ENCODE data around the gene MINK1. TPM values are rescaled to one million over a fixed set of nuclear protein-coding genes. Genes with fewer than 3 reads are reported as not detected.
"Not testable (repeated sequence)": the region's sequence is repeated elsewhere in the genome, so short reads cannot be mapped to it uniquely, and the experiment has no call there.

The MINK1 gene
- total RNA-seq, 1 donor from 2014 or later, result 44.9 TPM

DNA sequence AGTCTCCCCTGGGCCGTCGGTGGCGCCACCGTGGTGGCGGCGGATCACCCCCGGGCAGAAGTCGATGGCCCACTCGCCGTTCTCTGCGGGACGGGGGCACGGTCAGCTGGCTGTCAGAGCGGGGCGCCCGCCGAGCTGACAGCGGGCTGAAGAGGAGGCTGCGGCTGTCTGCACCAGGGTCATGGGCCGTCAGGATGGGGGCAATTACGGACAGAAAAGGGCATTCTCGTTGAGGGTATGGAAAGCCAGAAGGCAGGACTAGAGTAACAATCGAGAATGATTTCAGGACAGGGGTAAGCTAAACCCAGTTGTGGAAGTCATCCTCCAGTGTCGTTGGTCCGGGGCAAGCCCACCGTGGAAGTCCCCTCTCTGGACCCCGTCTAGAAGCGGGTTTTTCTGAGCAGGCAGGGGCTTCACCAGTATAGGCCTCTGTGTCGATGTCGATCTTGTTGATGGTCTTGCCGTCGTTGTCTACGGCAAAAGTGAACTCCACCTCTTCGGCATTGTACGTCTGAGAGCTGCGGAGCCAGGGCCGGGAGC is 68.0 kb downstream of the MINK1 start:
- no peak for DNase-seq

DNA sequence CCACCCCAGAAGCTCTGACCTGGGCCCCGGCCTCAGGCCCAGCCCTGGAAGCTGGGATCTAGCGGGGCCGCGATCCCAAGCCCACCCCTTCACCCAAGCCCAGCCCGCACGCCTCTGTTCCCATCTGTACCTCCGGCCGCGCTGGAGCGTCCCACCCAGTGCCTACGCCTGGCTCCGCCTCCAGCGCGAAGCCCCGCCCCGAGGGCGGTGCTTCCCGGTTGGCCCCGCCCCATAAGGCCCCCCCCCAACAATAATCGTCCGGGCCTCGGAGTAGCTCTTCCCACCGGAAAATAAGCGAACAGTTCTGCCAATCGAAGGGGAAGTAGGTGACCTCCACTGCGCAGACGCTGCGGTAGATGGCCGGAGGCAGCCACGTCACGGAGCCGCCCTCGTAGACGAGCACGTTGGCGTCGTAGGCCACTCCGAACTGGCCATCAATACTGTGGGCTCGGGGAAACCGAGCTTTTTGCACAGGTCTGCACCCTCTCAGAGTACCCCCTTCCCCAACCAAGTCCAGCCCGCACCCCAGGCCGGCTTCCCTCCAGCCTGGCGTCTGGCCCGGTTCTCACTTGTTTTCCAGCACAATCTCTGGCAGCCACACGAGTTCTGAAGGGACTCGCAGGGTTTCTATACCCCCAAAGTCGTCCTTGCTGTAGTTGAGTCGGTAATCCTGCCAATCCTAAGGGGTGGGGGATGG is 68.7 kb downstream of the MINK1 start:
- peak; percentile 77 for DNase-seq

DNA sequence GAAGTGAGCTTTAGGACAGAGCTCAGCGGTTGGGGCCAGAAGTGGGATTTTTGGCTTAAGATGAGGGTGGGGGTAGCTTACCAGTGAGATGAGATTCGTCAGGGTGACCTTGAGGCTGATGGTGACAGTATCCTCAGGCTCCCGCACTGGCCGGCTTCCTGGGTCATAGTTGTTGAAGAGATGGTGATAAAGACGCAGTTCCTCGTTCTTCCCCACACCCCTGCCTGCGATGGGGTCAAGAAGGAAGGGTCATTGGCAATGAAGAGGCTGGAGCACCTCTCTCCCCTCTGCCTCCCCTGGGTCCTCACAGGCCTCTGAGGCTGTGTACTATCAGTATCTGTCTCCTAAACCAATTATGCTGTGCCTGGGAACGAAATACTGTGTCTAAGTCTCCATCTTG is 69.4 kb downstream of the MINK1 start:
- DNase-seq, result no peak

DNA sequence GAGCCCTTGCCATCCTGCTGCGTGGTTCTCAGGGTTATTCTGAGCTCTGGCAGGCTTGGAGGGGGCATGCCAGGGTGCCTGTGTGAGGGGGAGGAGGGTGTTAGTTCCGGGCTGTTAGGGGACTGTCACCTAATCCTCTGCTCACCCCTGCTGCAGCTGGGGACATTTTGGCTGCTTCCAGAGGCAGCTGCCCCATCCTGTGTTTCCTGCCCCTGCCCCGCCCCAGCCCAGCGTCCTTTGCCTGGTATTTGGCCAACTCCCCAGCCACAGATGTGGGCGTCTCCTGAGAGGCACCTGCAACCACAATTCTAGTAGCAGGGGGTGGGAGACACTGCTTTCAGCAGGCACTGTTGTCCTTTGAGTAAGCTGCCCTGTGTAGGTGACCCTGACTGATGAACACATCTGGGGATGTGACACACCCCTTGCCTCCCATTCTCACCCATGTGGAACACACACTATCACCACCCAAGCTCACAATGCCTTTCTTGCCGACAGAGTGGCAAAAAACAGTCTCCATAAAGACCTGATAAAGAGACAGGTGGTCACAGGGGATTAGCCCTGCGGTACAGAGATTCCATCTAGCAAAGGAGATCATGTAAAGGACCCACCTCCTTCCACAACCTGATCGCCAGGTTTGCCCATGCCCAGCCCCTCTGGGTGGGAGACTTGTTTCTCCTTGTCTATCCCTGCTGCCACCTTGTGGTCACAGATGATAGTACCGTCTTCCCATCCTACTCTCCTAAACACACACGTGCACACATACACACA is 70.1 kb downstream of the MINK1 start, which contains the start of gene CHRNE:
Gene CHRNE, minus strand, starts transcription at position 48 of the 768 bp plus-strand sequence. Its CDS starts 35 bp downstream, at position 13.
- peak; percentile 92 for DNase-seq

DNA sequence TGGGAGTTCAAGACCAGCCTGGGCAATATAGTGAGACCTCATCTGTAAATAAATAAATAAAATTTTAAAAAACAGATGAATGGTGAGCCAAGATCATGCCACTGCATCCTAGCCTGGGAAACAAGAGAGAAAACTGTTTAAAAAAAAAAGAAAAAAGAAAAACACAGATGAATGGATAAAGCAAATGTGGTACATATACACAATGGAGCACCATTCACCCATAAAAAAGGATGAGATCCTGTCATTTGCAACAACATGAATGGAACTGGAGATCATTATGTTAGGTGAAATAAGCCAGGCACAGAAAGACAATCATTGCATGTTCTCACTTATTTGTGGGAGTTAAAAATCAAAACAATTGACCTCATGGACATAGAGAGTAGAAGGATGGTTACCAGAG is 73.5 kb downstream of the MINK1 start:
- DNase-seq, result not testable (repeated sequence)

DNA sequence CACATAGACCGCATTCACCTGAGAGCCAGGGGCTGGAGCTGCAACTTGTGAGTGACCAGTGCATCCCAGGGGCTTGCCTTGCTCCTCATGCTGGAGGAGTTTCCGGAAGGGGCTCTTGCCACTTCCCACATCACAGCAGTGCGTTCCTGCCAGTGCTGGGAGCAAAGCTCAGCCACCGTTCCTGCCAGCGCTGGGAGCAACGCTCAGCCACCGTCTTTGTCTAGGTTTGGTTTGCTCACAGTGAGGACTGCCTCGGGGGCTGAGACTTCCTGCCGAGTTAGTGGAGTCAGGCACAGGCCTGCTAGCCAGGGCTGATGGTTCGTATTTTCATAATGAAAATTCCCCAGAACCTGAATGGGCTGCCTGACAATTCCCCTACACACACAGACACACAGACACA is 75.2 kb downstream of the MINK1 start:
- no peak for DNase-seq

DNA sequence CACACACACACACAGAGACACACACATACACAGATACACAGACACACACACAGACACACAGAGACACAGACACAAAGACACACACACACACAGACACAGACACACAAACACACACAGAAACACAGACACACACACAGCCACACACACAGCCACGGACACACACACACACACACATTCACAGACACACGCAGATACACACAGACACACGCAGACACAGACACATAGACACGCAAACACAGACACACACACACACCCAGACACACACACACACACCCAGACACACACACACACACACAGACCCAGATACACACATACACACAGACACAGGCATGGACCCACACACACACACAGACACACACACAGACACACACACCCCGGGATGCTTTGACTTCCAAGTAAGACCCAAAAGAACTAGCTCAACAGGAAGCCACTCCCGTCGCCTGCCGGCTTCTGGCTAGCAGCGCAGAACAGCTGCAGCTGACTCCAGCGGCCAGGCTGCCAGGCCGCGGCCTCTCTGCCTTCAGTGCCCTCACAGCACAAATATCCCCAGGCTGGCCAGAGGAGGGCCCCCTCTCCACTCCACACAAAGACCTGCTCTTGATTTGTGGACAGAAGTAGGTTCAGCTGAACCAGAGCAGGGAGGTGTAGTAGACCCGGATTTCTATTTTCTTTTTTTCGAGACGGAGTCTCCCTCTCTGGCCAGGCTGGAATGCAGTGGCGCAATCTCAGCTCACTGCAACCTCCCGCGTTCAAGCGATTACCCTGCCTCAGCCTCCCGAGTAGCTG is 75.8 kb downstream of the MINK1 start:
- peak; percentile 96 for DNase-seq

DNA sequence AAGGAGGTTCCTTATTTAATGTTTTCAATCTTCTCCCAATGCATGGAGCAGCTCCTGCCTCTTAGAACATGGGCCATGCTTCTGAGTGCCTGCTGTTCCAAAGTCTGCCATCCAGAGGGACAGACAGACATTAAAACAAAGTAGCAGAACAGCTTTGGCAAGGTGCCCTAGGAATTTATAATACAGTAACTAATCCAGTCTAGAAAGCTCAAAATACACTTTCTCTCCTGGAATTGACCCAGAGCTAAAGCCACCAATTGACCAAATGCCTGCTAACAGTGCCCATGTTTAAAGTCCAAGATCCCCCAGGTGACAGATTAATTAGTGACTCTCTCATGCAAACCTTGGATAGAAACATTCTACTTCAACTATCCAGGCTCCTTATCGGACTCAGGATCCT is 80.9 kb downstream of the MINK1 start:
- DNase-seq, result no peak

DNA sequence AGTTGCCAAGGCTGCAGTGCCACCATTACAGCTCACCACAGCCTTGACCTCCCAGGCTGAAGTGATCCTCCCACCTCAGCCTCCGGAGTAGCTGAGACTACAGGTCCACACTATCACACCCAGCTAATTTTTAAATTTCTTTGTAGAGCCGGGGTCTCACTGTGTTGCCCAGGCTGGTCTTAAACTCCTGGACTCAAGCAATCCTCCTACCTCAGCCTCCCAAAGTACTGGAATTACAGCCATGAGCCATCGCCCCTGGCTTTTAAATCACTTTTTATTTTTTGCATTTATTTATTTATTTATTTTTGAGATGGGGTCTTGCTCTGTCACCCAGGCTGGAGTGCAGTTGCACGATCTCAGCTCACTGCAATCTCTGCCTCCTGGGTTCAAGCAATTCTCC is 81.4 kb downstream of the MINK1 start:
- DNase-seq, result not testable (repeated sequence)

DNA sequence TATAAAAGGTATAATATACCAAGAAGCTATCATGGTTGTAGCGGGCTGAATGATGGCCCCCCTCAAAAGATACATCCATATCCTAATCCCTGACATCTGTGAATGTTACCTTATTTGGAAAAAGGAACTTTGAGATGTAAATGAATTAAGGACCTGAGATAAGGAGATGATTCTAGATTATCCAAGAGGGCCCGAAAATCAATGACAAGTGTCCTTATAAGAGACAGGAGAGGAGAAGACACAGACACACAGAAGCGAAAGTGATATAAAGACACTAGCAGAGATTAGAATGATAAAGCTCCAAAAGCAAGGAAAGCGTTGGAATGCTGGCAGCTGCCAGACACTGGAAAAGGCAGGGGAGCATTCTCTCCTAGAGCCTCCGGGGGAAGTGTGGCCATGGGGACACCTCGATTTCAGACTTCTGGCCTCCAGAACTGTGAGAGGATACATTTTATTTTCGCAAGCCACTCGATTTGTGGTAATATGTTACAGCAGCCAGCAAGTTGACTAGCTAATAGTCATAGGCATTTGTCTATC is 86.4 kb downstream of the MINK1 start:
- DNase-seq, result no peak

DNA sequence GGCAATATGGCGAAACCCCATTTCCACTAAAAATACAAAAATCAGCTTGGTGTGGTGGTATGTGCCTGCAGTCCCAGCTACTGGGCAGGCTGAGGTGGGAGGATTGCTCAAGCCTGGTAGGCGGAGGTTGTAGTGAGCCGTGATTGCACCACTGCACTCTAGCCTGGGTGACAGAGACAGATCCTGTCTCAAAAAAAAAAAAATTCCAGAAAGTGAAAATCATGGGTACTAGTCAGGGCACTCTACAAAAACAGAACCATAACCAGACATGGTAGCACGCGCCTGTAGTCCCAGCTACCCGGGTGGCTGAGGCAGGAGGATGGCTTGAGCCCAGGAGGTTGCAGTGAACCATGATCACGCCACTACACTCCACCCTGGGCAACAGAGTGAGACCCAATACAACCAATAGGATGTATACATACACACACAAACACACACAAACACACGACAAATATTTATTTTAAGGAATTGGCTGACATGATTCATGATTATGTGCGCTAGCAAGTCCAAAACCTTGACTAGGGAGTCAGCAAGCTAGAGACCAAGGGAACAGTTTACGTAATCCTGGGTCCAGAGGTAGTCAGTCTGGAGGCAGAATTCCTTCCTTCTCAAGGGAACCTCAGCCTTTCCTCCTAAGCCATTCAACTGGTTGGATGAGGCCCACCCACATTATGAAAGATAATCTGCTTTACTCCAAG is 87.4 kb downstream of the MINK1 start:
- DNase-seq, result no peak

DNA sequence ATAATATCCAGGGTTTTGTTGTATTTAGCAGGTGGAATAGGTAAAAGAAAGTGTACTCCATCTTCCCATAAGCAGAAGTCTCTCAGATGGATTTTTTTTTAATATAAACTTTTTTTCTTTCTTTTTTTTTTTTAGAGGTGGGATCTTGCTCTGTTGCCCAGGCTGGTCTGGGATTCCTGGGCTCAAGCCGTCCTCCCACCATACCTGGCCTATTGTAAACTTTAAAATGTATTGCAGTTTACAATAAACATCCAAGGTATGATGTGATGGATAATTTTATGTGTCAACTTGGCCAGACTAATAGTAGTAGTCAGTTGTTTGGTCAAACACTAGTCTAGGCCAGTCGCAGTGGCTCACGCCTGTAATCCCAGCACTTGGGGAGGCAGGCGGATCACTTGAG is 88.2 kb downstream of the MINK1 start:
- no peak for DNase-seq

DNA sequence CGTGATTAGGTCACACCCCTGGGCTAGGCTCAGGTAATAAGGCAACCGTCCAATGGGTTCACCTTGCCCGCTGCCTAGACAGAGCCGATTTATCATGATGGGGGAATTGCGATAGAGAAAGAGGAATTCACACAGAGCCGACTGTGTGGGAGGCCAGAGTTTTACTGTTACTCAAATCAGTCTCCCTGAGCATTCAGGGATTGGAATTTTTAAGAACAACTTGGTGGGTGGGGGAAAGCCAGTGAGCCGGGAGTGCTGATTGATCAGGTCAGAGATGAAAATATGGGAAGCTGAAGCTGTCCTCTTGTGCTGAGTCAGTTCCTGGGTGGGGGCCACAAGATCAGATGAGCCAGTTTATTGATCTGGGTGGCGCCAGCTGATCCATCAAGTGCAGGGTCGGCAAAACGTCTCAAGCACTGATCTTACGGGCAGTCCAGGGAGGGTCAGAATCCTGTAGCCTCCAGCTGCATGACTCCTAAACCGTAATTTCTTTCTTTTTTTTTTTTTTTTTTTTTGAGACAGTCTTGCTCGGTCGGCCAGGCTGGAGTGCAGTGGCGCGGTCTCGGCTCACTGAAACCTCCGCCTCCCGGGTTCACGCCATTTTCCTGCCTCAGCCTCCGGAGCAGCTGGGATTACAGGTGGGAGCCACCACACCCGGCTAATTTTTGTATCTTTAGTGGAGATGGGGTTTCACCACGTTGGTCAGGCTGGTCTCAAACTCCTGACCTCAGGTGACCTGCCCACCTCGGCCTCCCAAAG is 93.6 kb downstream of the MINK1 start:
- DNase-seq, result not testable (repeated sequence)

DNA sequence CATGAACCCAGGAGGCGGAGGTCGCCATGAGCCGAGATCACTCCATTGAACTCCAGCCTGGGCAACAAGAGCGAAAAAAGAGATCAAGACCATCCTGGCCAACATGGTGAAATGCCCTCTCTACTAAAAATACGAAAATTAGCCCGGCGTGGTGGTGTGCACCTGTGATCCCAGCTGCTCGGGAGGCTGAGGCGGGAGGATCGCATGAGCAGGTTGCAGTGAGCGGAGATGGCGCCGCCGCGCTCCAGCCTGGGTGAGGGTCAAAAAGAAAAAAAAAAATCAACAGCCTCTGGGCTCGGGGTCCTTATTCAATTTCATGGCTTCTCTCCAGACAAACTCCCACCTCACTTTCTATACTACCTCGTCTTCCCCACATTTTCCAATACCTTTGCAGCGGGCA is 95.7 kb downstream of the MINK1 start:
- no peak for DNase-seq

DNA sequence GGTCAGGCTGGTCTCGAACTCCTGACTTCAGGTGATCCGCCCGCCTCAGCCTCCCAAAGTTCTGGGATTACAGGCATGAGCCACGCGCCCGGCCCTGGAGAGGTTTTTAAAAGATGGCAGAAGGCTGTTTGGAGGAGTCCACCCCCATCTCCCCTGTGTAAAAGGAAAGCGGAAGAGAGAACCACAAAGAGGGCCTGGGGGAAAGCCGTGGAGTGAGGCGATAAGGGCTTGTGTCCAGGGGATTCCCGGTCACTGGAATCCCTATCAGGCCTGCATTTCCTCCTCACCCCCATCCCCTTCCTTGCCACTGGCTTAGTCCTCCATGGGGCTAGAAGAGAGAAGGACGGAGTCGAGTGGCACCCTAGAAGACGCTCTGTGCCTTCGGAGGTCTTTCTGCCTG is 98.8 kb downstream of the MINK1 start, which contains the start of gene GP1BA:
Gene GP1BA, plus strand, starts transcription at position 315 of the 400 bp plus-strand sequence. CDS start 328 bp downstream, outside the sequence.
- no peak for DNase-seq

DNA sequence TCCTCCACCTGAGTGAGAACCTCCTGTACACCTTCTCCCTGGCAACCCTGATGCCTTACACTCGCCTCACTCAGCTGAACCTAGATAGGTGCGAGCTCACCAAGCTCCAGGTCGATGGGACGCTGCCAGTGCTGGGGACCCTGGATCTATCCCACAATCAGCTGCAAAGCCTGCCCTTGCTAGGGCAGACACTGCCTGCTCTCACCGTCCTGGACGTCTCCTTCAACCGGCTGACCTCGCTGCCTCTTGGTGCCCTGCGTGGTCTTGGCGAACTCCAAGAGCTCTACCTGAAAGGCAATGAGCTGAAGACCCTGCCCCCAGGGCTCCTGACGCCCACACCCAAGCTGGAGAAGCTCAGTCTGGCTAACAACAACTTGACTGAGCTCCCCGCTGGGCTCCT is 99.6 kb downstream of the MINK1 start:
- no peak for DNase-seq

DNA sequence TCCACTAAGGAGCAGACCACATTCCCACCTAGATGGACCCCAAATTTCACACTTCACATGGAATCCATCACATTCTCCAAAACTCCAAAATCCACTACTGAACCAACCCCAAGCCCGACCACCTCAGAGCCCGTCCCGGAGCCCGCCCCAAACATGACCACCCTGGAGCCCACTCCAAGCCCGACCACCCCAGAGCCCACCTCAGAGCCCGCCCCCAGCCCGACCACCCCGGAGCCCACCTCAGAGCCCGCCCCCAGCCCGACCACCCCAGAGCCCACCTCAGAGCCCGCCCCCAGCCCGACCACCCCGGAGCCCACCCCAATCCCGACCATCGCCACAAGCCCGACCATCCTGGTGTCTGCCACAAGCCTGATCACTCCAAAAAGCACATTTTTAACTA is 100.5 kb downstream of the MINK1 start:
- no peak for DNase-seq

DNA sequence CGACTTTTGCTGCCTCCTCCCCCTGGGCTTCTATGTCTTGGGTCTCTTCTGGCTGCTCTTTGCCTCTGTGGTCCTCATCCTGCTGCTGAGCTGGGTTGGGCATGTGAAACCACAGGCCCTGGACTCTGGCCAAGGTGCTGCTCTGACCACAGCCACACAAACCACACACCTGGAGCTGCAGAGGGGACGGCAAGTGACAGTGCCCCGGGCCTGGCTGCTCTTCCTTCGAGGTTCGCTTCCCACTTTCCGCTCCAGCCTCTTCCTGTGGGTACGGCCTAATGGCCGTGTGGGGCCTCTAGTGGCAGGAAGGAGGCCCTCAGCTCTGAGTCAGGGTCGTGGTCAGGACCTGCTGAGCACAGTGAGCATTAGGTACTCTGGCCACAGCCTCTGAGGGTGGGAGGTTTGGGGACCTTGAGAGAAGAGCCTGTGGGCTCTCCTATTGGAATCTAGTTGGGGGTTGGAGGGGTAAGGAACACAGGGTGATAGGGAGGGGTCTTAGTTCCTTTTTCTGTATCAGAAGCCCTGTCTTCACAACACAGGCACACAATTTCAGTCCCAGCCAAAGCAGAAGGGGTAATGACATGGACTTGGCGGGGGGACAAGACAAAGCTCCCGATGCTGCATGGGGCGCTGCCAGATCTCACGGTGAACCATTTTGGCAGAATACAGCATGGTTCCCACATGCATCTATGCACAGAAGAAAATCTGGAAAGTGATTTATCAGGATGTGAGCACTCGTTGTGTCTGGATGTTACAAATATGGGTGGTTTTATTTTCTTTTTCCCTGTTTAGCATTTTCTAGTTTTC is 101.2 kb downstream of the MINK1 start:
- DNase-seq, result peak; percentile 43

DNA sequence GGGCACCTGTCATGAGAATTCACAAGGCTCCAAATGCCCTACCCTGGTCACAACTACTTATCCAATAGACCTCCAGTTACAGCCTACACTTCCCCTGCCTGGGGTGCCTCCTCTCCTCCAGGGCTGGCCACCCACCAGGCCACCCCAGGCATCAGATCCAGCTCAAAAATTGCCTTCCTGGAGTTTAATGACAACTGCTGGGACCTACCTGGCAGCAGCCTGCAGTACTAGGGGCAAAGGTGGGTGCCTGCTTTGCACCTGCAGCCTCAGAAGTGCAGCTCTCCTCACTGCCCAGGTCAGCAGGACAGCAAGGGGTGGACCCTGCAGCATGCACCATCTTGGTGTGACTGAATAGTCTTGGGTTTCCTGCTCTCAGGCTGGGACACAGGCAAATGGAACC is 102.5 kb downstream of the MINK1 start:
- no peak for DNase-seq

DNA sequence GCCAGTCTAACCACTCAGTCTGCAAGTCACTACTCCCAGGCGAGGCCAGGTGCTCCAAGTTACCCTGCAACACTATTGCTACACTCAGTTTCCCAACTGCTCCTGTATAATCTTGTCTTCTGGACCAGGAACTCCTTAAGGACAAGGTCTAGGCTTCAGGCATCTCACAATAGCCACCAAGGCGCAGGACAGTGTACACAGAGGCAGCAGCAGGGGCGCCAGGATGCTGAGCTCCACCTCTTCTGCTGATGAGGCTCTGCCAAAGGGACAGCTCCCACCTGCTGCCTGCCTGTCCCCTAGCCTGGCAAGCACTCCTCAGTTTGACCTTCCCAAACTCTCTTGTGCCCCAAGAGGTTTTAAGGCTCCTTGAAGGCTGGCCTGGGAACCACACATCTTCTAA is 103.3 kb downstream of the MINK1 start:
- DNase-seq, result no peak

Data from dermis blood vessel endothelial cell (primary cell).